Activated naive CD4-positive, alpha-beta T cell treated with anti-CD3 and anti-CD28 coated beads, Interleukin-2, amount 50 U/mL, for 72 hours (primary cell): ENCODE data around the gene GALNT2. TPM values are rescaled to one million over a fixed set of nuclear protein-coding genes. Genes with fewer than 3 reads are reported as not detected.

Experiments
- ATAC-seq, 2 donors: fragments of 150-1000 bp; cut with Tn5 transposase; 2 replicates each; pipeline ENCODE4 v1.10.0; 2021; ENCODE audit warnings: mild to moderate bottlenecking in 2 of 2, moderate library complexity in 2 of 2
- DNase-seq, 2 donors: peaks; one replicate each; pipeline ENCODE4 v3.0.0; 2021 to 2022; ENCODE audit warnings: low spot score in 2 of 2
- H3K27ac Mint-ChIP-seq, 2 donors: one replicate each; pipeline ENCODE4 v1.8.0; 2022; ENCODE audit warnings: mild to moderate bottlenecking in 2 of 2, mixed read lengths in 2 of 2
- H3K36me3 Mint-ChIP-seq, 2 donors: one replicate each; pipeline ENCODE4 v1.8.0; 2022; ENCODE audit warnings: mixed read lengths in 2 of 2
- H3K9me3 Mint-ChIP-seq, 2 donors: one replicate each; pipeline ENCODE4 v1.8.0; 2022; ENCODE audit warnings: mixed read lengths in 2 of 2
- total RNA-seq, 2 donors: library from RNA; stranded (reverse); gene quantifications; one replicate each; pipeline ENCODE4 v1.2.3, GENCODE V29; 2022

GALNT2 gene
- total RNA-seq, 2 donors from 2014 or later: 58.9 to 88.0 TPM

DNA sequence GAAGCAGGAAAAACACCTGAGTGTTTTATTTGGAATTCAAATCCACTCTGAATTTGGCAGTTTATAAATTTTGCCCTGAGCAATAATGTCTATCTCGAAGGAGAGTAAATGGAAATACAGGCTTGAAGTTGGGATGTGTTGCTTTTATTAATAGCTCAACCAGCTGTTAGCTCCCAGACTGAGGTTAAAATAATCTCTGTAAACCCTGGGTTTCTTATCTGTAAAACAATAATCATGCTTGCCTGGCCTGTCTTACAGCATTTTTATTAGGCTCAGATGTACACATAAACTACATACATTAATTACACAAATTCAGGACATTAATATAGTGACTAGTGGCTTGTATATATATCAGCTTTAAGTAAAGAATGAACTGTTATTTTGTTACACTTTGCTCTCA is 148.5 kb downstream of the GALNT2 start:
- Mint-ChIP-seq H3K36me3 (peaks cover 18 to 52% of the 10 kb centered on the region in 2 donors), H3K9me3 (peaks cover 4 to 5% of the 10 kb centered on the region in 2 donors), H3K27ac (peak overlapping the region in 1 of 2 donors; percentile 53)
- no peak for ATAC-seq
- DNase-seq: no peak

GRCh38 chr1:230216896-230217295 is 149.9 kb downstream of the GALNT2 start:
- peaks cover 15 to 42% of the 10 kb centered on the region in 2 donors for H3K36me3 Mint-ChIP-seq
- peaks cover 4 to 5% of the 10 kb centered on the region in 2 donors for H3K9me3 Mint-ChIP-seq
- no peak for DNase-seq
- no peak for ATAC-seq
- peak overlapping the region in 1 of 2 donors; percentile 65 for H3K27ac Mint-ChIP-seq

DNA sequence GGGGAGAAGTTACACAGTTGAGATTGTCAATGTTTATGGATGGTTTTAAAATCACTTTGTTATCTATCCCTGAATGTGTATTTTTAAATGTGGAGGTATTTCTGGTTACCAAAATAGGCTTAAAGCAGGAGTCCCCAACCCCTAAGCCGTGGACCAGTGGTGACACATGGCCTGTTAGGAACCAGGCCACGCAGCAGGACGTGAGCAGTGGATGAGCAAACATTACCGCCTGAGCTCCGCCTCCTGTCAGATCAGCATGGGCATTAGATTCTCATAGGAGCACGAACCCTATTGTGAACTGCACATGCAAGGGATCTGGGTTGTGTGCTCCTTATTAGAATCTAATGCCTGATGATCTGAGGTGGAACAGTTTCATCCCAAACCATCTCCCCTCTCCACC is 151.6 kb downstream of the GALNT2 start:
- DNase-seq: no peak
- H3K9me3 Mint-ChIP-seq: peaks cover 4 to 5% of the 10 kb centered on the region in 2 donors
- no peak overlapping the region for H3K27ac Mint-ChIP-seq
- no peak for ATAC-seq
- H3K36me3 Mint-ChIP-seq: peaks cover 7 to 37% of the 10 kb centered on the region in 2 donors

- Mint-ChIP-seq H3K27ac (no peak overlapping the region), H3K36me3 (peaks cover 6 to 30% of the 10 kb centered on the region in 2 donors), H3K9me3 (peaks cover 4 to 5% of the 10 kb centered on the region in 2 donors)
- ATAC-seq: no peak
- DNase-seq: no peak
These were observed 152.4 kb downstream of the GALNT2 start for GRCh38 chr1:230219174-230220067.

DNA sequence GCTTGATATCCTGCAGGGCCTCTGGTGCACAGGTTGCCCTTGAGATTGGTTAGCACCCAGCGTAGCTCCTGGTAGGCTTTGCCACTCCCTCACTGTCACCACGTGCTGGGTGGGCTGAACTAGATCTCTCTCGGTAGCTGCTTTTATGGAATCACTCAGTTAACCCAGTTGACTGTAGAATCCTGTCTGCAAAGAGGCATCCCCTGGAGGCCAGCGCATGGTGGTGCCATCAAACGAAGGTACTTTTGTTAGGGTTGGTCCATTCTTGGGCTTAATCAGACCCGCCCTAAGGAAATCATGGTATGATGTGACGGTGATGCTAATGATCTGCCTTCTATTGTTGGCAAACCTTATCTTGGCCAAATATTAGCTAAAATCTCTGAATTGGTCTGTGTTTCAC is 153.4 kb downstream of the GALNT2 start:
- ATAC-seq (no peak), DNase-seq (no peak)
- Mint-ChIP-seq H3K9me3 (peaks cover 4 to 5% of the 10 kb centered on the region in 2 donors), H3K27ac (no peak overlapping the region), H3K36me3 (peaks cover 0 to 19% of the 10 kb centered on the region in 2 donors)

DNA sequence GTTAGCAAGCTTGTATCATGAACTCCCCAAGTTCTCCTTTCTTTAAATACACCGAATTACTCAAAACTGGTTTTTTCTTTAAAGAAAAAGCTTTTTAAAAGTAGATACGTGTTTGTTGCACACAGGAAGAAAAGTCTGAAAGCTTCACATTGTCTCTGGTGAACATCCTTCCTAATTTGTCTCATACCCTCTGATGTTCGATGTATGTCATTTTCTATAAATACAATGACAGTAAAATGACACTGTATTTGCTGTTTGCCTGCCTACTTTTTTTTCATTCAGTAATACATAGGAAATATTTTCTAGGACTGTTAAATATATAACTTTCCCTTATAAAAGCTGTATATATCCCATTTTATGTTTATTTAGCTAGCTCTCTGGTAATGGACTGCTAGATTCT is 153.9 kb downstream of the GALNT2 start:
- Mint-ChIP-seq H3K36me3 (peaks cover 0 to 15% of the 10 kb centered on the region in 2 donors), H3K9me3 (peaks cover 4 to 5% of the 10 kb centered on the region in 2 donors), H3K27ac (no peak overlapping the region)
- ATAC-seq: no peak
- no peak for DNase-seq

DNA sequence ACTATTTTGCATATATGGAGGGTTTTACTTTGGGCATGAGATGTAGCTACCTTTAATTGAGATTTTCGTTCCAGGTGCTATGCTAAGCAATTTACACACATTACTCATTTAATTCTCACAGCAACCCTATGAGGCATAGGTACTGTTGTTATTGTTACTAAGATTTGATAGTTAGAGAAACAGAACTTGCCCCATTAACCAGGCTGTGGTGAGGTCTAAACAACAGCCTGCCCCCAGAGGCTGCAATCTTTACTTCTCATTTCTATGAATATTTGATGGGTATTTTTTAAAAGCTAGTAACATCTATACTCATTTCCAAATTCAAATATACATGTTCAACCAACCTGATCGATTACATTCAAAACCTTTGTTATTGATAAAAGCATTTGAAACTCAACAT is 155.6 kb downstream of the GALNT2 start:
- DNase-seq (no peak), ATAC-seq (peak in 1 of 2 donors; percentile 79)
- no peaks in the 10 kb centered on the region for H3K9me3 Mint-ChIP-seq
- no peaks in the 10 kb centered on the region for H3K36me3 Mint-ChIP-seq
- H3K27ac Mint-ChIP-seq: no peak overlapping the region

GRCh38 chr1:230224101-230224960 is 157.3 kb downstream of the GALNT2 start:
- DNase-seq (no peak), ATAC-seq (no peak)
- Mint-ChIP-seq H3K27ac (no peak overlapping the region), H3K36me3 (no peaks in the 10 kb centered on the region), H3K9me3 (no peaks in the 10 kb centered on the region)

DNA sequence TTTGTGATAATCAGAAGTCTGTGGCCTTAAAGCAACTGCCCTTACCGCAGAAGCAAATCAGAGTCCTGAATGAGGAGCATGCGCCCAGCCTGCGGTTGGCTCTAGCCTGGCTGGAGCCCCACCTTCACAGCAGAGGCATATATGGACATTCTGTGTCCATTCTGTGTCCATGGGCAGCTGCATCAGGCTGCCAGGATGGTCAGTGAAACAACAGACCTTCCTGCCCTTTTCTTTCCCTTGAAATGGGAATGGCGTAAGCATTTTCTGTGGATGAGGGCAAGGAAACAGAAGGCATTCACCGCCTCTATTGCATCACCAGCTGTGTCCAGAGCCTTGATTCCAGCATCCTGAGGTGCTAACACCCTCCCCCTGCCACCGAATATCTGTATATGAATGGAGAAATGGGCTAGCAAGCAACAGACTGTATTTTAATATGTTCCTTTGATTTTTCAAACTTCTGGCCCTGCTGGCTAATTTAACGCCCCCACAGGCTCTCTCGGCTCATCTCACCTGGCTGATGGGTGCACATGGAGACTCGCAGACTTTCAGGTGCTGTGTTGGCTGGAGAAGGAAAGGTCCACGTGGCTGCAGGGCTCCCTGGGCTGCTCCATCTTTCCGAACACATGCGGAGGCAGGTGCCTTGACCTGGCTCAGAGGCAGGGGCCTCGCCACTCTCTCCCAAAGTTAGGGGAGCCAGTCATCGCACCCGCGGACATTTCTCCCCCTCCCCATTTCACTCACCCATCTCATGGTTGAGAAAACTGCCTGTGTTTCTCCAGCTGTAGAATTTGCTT is 159.2 kb downstream of the GALNT2 start:
- DNase-seq: no peak
- Mint-ChIP-seq H3K27ac (peak overlapping the region in 1 of 2 donors; percentile 9), H3K36me3 (peaks cover 0 to 5% of the 10 kb centered on the region in 2 donors), H3K9me3 (no peaks in the 10 kb centered on the region)
- no peak for ATAC-seq

- ATAC-seq (no peak), DNase-seq (no peak)
- H3K36me3 Mint-ChIP-seq: peaks cover 0 to 5% of the 10 kb centered on the region in 2 donors
- H3K27ac Mint-ChIP-seq: no peak overlapping the region
- no peaks in the 10 kb centered on the region for H3K9me3 Mint-ChIP-seq
These were observed 159.8 kb downstream of the GALNT2 start for GRCh38 chr1:230226814-230227213.

GRCh38 chr1:230228236-230228897 is 161.3 kb downstream of the GALNT2 start:
- ATAC-seq: no peak
- H3K9me3 Mint-ChIP-seq: no peaks in the 10 kb centered on the region

GRCh38 chr1:230230273-230230672 is 163.2 kb downstream of the GALNT2 start:
- ATAC-seq (no peak), DNase-seq (no peak)
- H3K9me3 Mint-ChIP-seq: no peaks in the 10 kb centered on the region
- no peak overlapping the region for H3K27ac Mint-ChIP-seq
- H3K36me3 Mint-ChIP-seq: peaks cover 2 to 7% of the 10 kb centered on the region in 2 donors

More at GRCh38 chr1:230228236-230228897, 161.3 kb downstream of the GALNT2 start:
- no peak overlapping the region for H3K27ac Mint-ChIP-seq
- peaks cover 0 to 5% of the 10 kb centered on the region in 2 donors for H3K36me3 Mint-ChIP-seq
- no peak for DNase-seq

GRCh38 chr1:230230948-230231773 is 164.1 kb downstream of the GALNT2 start:
- ATAC-seq: peak; percentile 47 to 87
- no peak for DNase-seq
- Mint-ChIP-seq H3K27ac (peak overlapping the region; percentile 19 to 29), H3K9me3 (no peaks in the 10 kb centered on the region), H3K36me3 (peaks cover 8 to 14% of the 10 kb centered on the region in 2 donors)

DNA sequence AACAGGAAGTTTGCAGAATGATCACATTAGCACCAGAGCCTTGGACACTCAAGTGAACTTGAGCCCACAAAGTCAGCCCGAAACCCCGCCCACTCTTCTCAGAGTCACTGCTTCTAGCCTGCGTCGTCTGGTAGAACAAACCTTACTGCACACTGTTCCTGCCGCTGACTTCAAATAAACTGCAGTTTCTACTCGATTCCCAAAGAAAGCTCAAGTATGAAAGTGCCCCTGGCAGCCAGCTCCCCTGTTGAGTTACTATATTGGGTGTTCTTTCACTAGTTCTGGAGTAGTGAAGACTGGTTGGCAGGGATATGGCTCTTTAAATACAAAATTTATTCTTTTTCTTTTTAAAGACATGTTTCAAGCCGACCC is 164.7 kb downstream of the GALNT2 start:
- H3K36me3 Mint-ChIP-seq: peaks cover 8 to 14% of the 10 kb centered on the region in 2 donors
- ATAC-seq (peak; percentile 39 to 64), DNase-seq (no peak)
- peak overlapping the region; percentile 19 to 29 for H3K27ac Mint-ChIP-seq
- H3K9me3 Mint-ChIP-seq: no peaks in the 10 kb centered on the region

GRCh38 chr1:230232371-230232771 is 165.3 kb downstream of the GALNT2 start:
- ATAC-seq: no peak
- H3K27ac Mint-ChIP-seq: no peak overlapping the region

More at GRCh38 chr1:230232371-230232771, 165.3 kb downstream of the GALNT2 start:
- peaks cover 8 to 14% of the 10 kb centered on the region in 2 donors for H3K36me3 Mint-ChIP-seq
- no peaks in the 10 kb centered on the region for H3K9me3 Mint-ChIP-seq
- no peak for DNase-seq
